Lower leg skin (tissue), 4 donors: Measurements from ENCODE around the gene NUDT22. TPM values are rescaled to one million over a fixed set of nuclear protein-coding genes. Genes with fewer than 3 reads are reported as not detected.

ENCODE experiments used
- DNase-seq, 2 donors: peaks; one replicate each; pipeline ENCODE4 v3.0.0-alpha.2; 2019; ENCODE audit warnings: low spot score in 2 of 2
- H3K4me3 ChIP-seq: fragments of 200-600 bp; sonication (generic); 2 replicates; pipeline ENCODE4 v1.5.1; 2017; ENCODE audit warnings: mild to moderate bottlenecking, low read depth; ENCODE audit not compliant: poor library complexity, severe bottlenecking
- CTCF ChIP-seq, 3 donors: fragments of 450-650 bp; IDR thresholded peaks; one replicate each; pipeline ENCODE4 v1.5.1; 2016; ENCODE audit warnings: antibody characterized with exemption in 3 of 3, mild to moderate bottlenecking in 3 of 3, moderate library complexity in 2 of 3
- POLR2A ChIP-seq, 2 donors: fragments of 450-650 bp; IDR thresholded peaks; one replicate each; pipeline ENCODE4 v1.6.1; 2016 to 2017; ENCODE audit warnings: antibody characterized with exemption in 2 of 2, mild to moderate bottlenecking in 1 of 2, moderate library complexity in 1 of 2
- WGBS, 2 donors: methylation state at CpG; one replicate each; pipeline ENCODE4 v1.1.5; 2018; 5-methylcytosine and 5-hydroxymethylcytosine counted together
- intact Hi-C: fragments of 100-400 bp; cut with DNase I; formaldehyde crosslinking; loops from one replicate; pipeline ENCODE4 v1.15.0; 2023; ENCODE audit warnings: low total_unique reads
- total RNA-seq, 4 donors: library from RNA; depleted of rRNA; stranded (reverse); fragments of >200 nt; gene quantifications; one replicate each; pipeline ENCODE4 v1.1.0, GENCODE V29; 2016

The NUDT22 gene
- total RNA-seq, 4 donors from 2014 or later = 44.7 to 75.6 (median 68.3) TPM

GRCh38 chr11:64232182-64232966 is 6.3 kb downstream of the NUDT22 start:
- DNase-seq = no peak
- TF ChIP-seq POLR2A (IDR thresholded peaks at IDR 0.05) (no peak), CTCF (IDR thresholded peaks at IDR 0.05) (no peak)
- 76 to 80% methylated on average over 12 to 15 of the region's 15 CpGs for WGBS, 2 donors
- intact Hi-C loops = no loop called here
- H3K4me3 ChIP-seq = no peak overlapping the region

GRCh38 chr11:64232967-64233315 is 6.9 kb downstream of the NUDT22 start:
- WGBS, 2 donors = 63 to 68% methylated on average over 8 of the region's 8 CpGs
- no peak for DNase-seq
- TF ChIP-seq POLR2A (IDR thresholded peaks at IDR 0.05) = no peak
- no peak for TF ChIP-seq CTCF (IDR thresholded peaks at IDR 0.05)
- intact Hi-C loops = no loop called here
- no peak overlapping the region for H3K4me3 ChIP-seq

- peak within 1 kb of the TSS; percentile 44 for H3K4me3 ChIP-seq
- TF ChIP-seq POLR2A (IDR thresholded peaks at IDR 0.05) = no peak
- no peak for TF ChIP-seq CTCF (IDR thresholded peaks at IDR 0.05)
- intact Hi-C loops = no loop called here
- peak in 1 of 2 donors; percentile 94 for DNase-seq
- WGBS, 2 donors = 3 to 5% methylated on average over 11 to 42 of the region's 62 CpGs
Observed at GRCh38 chr11:64233913-64234586, 8.0 kb downstream of the NUDT22 start, which contains the start of gene VEGFB. TSS of gene VEGFB (plus strand) at chr11:64234584. CDS start at chr11:64234834, 250 bp downstream.

- no peak for TF ChIP-seq CTCF (IDR thresholded peaks at IDR 0.05)
- no peak for TF ChIP-seq POLR2A (IDR thresholded peaks at IDR 0.05)
- intact Hi-C loops = no loop called here
- no peak for DNase-seq
- H3K4me3 ChIP-seq = peak overlapping the region; percentile 44
- WGBS, 2 donors = 1 to 7% methylated on average over 10 to 15 of the region's 80 CpGs
Observed at GRCh38 chr11:64234647-64235379, 8.7 kb downstream of the NUDT22 start.

- peak overlapping the region; percentile 44 for H3K4me3 ChIP-seq
- TF ChIP-seq CTCF (IDR thresholded peaks at IDR 0.05) (no peak), POLR2A (IDR thresholded peaks at IDR 0.05) (no peak)
- DNase-seq = no peak
- intact Hi-C loops = no loop called here
- WGBS, 2 donors = 72 to 77% methylated on average over 12 of the region's 12 CpGs
Observed at GRCh38 chr11:64235437-64236161, 9.5 kb downstream of the NUDT22 start.
